Measurements from ENCODE around the gene BCKDK. TPM values are rescaled to one million over a fixed set of nuclear protein-coding genes. Genes with fewer than 3 reads are reported as not detected.

BCKDK gene
- 36.4 to 37.3 TPM (median 37.0 TPM) in 3 replicates for total RNA-seq

DNA sequence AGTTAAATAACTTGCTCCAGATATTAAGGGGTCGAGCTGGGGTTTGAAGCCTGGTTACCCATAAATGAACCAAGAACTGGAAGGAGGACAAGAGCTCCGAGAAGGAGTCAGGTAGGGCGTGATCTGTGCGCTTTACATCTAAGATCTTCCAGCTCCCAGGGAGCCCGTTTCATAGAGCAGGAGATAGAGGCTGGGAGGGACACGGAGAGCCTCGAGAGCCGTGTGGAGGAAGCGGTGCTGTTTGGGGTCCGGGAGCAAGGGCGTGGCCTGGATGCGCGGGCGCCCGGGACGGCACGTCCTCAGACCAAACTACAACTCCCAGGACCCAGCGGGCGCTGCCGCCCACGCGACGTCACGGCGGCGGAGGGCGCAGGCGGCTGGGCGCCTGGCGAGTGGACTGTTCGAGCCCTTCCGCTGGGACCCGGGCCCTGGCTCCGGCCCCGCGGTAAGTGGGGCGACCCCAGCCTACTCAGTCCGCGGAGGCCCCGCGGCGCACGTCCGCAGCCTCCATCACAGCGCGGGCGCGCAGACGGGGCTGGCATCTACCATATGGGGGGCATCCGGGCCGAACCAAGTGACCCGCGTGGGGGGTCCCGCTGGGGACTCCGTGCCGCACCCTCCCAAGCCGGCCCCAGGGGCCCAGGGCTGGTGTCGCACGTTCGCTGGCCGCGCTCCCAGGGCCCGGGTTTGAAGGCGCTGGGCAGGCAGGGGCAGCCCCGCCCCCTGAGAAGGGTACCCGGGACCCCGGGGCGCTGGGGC is at the start of gene BCKDK:
Gene BCKDK, plus strand, starts transcription at position 352 of the 759 bp plus-strand sequence. CDS start 838 bp downstream, outside the sequence.
- no peak for TF ChIP-seq CTCF (IDR thresholded peaks at IDR 0.05; ENCODE audit: unreplicated experiment)
- no peaks in the 10 kb centered on the region for H3K27me3 Mint-ChIP-seq (ENCODE audit: low read depth)
- peak within 1 kb of the TSS; percentile 67 for H3K27ac Mint-ChIP-seq
- DNase-seq (ENCODE audit: low spot score in 2 of 2, unreplicated experiment in 2 of 2) = peak in 1 of 2 experiments; percentile 59
- peaks cover 6% of the 10 kb centered on the region for H3K4me1 Mint-ChIP-seq
- H3K36me3 Mint-ChIP-seq = peaks cover 19% of the 10 kb centered on the region
- H3K9me3 Mint-ChIP-seq = no peaks in the 10 kb centered on the region
- peak within 1 kb of the TSS; percentile 80 for H3K4me3 Mint-ChIP-seq

DNA sequence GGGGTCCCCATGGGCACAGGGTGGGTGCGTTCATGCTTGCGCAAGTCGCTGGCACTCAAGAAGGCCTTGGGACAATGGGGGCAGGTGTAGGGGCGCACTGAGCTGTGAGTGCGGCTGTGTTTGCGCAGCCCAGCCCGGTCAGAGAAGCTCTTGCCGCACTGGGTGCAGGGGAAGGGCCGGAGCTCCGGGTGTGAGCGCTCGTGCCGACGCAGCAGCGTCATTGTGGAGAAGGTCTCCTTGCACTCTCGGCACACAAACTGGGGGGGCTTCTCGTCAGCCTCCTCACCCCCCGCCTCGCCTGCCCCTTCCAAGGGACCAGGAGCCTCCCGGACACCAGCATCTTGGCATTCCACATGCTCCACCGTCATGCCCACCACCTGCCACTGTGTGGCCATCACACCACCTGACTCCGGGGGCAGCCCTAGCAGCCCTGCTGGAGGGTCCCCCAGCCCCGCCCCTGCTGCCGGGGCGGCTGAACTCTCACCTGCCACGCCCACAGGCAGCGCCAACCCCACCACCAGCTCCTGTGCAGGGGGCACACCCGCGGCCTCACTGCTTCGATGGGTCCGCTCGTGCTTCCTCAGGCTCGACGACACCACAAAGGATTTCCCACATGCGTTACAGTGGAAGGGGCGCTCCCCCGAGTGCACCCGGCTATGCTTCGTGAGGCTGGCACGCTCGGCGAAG is 46.9 kb upstream of the BCKDK start:
- no peak for DNase-seq (ENCODE audit: low spot score in 2 of 2, unreplicated experiment in 2 of 2)
- Mint-ChIP-seq H3K4me1 (peaks cover 7% of the 10 kb centered on the region), H3K27ac (no peak overlapping the region), H3K36me3 (peaks cover 28% of the 10 kb centered on the region), H3K27me3 (ENCODE audit: low read depth) (no peaks in the 10 kb centered on the region), H3K4me3 (no peak overlapping the region), H3K9me3 (no peaks in the 10 kb centered on the region)
- no peak for TF ChIP-seq CTCF (IDR thresholded peaks at IDR 0.05; ENCODE audit: unreplicated experiment)

GRCh38 chr16:31061813-31062440 is 46.3 kb upstream of the BCKDK start:
- no peaks in the 10 kb centered on the region for H3K27me3 Mint-ChIP-seq (ENCODE audit: low read depth)
- no peaks in the 10 kb centered on the region for H3K9me3 Mint-ChIP-seq
- DNase-seq (ENCODE audit: low spot score in 2 of 2, unreplicated experiment in 2 of 2) = no peak
- no peak for TF ChIP-seq CTCF (IDR thresholded peaks at IDR 0.05; ENCODE audit: unreplicated experiment)
- no peak overlapping the region for H3K4me3 Mint-ChIP-seq
- H3K4me1 Mint-ChIP-seq = peaks cover 7% of the 10 kb centered on the region
- H3K36me3 Mint-ChIP-seq = peaks cover 28% of the 10 kb centered on the region
- H3K27ac Mint-ChIP-seq = no peak overlapping the region

- no peak overlapping the region for H3K4me3 Mint-ChIP-seq
- no peak for TF ChIP-seq CTCF (IDR thresholded peaks at IDR 0.05; ENCODE audit: unreplicated experiment)
- no peak for DNase-seq (ENCODE audit: low spot score in 2 of 2, unreplicated experiment in 2 of 2)
- no peaks in the 10 kb centered on the region for H3K9me3 Mint-ChIP-seq
- peaks cover 7% of the 10 kb centered on the region for H3K4me1 Mint-ChIP-seq
- H3K36me3 Mint-ChIP-seq = peaks cover 26% of the 10 kb centered on the region
- no peak overlapping the region for H3K27ac Mint-ChIP-seq
- H3K27me3 Mint-ChIP-seq (ENCODE audit: low read depth) = no peaks in the 10 kb centered on the region
These were observed 44.7 kb upstream of the BCKDK start for GRCh38 chr16:31063495-31063842.

DNA sequence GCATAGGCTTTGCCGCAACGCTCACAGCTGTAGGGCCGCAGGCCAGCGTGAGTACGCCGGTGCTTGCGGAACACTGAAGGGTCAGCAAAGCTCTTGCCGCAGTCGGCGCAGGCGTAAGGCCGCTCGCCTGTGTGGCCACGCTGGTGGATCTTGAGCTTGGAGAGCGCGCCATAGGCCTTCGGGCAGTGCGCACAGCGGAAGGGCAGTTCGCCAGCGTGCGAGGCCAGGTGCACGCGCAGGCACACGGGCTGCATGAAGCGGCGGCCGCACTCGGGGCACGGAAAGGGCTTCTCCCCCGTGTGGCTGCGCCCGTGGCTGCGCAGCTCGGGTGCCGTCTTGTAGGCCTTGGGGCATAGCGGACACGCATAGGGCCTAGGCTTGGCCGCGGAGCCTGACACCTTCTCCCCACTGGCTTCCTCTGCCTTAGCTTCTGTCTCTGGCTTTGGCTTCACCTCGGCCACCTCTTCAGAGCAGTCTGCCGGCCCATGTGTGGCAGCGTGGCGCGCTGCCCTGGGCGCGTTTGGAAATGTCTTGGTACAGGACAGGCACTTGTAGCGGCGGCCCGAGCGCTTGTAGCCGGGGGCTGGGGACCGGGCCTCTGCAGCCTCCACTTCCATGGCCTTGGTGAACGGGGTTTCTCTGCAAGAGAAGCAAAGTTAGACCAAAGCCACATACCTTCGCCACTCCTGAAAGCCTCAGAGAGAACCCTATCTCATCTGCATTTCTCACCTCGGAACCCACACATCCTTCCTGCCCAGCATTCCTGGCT is 44.2 kb upstream of the BCKDK start:
- H3K27me3 Mint-ChIP-seq (ENCODE audit: low read depth) = no peaks in the 10 kb centered on the region
- H3K4me3 Mint-ChIP-seq = no peak overlapping the region
- no peaks in the 10 kb centered on the region for H3K9me3 Mint-ChIP-seq
- no peak for TF ChIP-seq CTCF (IDR thresholded peaks at IDR 0.05; ENCODE audit: unreplicated experiment)
- peaks cover 7% of the 10 kb centered on the region for H3K4me1 Mint-ChIP-seq
- peaks cover 26% of the 10 kb centered on the region for H3K36me3 Mint-ChIP-seq
- no peak for DNase-seq (ENCODE audit: low spot score in 2 of 2, unreplicated experiment in 2 of 2)
- no peak overlapping the region for H3K27ac Mint-ChIP-seq
